ENCODE measurements around the gene CLEC20A. TPM values are rescaled to one million over a fixed set of nuclear protein-coding genes. Genes with fewer than 3 reads are reported as not detected.

The CLEC20A gene
- total RNA-seq, 4 donors from 2014 or later, result not detected

DNA sequence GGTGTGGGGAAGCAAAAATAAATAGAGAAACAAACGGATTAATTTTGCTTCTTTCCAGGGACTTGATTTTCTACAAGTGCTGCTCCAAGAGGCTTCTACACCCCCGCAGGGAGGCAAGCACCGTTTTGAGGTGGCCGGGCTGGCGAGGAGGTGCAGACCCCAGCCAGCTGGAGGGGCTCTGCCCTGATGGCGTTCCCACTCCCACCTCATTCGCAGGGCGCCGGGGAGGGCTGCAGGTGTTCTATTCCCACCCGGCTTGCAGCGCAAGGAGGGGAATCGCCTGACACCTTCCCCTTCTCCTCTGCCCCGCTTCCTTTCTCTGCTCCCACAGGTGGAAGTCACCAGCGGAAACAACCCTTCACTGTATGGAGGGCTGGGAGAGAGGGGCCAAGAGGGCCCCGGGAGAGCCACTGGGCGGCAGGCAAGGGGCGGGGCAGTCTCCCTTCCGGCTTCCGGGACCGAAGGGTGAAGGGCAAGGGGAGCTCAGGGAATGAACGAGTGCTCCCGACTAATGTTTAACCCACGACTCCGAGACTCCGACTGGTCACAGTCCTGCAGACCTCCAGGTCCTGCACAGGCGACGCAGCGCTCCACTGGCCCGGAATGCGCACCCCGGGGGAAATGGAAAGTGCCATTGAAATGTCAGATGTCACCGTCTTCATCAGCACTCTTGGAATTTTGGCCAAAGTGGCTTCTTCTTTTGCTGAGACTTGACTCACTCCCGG, 45.2 kb upstream of the CLEC20A start:
- peaks cover 0 to 35% (median 4%) of the 10 kb centered on the region in 3 donors for H3K4me1 ChIP-seq
- H3K4me3 ChIP-seq, result peak overlapping the region; percentile 63 to 67
- WGBS, 2 donors (ENCODE audit: low coverage in 1 of 2), result 9 to 13% methylated on average over 9 to 18 of the region's 33 CpGs
- peak; percentile 32 for ATAC-seq
- H3K27me3 ChIP-seq, result no peaks in the 10 kb centered on the region
- TF ChIP-seq, protein P1, sequence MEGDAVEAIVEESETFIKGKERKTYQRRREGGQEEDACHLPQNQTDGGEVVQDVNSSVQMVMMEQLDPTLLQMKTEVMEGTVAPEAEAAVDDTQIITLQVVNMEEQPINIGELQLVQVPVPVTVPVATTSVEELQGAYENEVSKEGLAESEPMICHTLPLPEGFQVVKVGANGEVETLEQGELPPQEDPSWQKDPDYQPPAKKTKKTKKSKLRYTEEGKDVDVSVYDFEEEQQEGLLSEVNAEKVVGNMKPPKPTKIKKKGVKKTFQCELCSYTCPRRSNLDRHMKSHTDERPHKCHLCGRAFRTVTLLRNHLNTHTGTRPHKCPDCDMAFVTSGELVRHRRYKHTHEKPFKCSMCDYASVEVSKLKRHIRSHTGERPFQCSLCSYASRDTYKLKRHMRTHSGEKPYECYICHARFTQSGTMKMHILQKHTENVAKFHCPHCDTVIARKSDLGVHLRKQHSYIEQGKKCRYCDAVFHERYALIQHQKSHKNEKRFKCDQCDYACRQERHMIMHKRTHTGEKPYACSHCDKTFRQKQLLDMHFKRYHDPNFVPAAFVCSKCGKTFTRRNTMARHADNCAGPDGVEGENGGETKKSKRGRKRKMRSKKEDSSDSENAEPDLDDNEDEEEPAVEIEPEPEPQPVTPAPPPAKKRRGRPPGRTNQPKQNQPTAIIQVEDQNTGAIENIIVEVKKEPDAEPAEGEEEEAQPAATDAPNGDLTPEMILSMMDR (IDR thresholded peaks at IDR 0.05), result no peak
- TF ChIP-seq POLR2AphosphoS5 (IDR thresholded peaks at IDR 0.05) (no peak), POLR2A (IDR thresholded peaks at IDR 0.05) (no peak), EP300 (IDR thresholded peaks at IDR 0.05) (no peak)
- H3K36me3 ChIP-seq, result peaks cover 0 to 7% of the 10 kb centered on the region in 2 donors
- no peaks in the 10 kb centered on the region for H3K9me3 ChIP-seq
- peak overlapping the region in 3 of 4 donors; percentile 80 to 86 (median 84) for H3K27ac ChIP-seq

DNA sequence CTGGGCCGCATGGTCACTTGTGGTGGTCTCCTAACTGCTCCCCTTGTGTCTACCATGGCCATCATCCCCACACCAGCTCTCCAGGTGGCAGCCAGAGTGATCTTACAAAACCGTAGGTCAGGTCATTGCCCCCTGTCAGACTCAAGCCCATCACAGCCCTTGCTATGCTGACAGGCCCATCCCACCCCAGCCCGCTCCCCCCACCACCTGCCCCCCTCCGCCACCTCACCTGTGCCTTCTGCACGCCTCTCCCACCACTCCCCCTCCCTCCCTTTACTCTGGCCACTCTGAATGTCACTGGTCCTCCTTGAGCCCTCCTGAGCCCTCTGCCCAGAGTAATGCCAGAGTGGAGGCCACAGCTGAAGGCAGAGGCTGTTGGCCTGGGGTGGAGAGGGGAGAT, 44.6 kb upstream of the CLEC20A start:
- Histone ChIP-seq H3K27ac (peak overlapping the region in 1 of 4 donors; percentile 86), H3K4me3 (peak overlapping the region in 1 of 2 donors; percentile 67), H3K4me1 (peaks cover 0 to 35% (median 4%) of the 10 kb centered on the region in 3 donors), H3K9me3 (no peaks in the 10 kb centered on the region), H3K36me3 (peaks cover 0 to 4% of the 10 kb centered on the region in 2 donors), H3K27me3 (no peaks in the 10 kb centered on the region)
- no peak for TF ChIP-seq POLR2AphosphoS5 (IDR thresholded peaks at IDR 0.05)
- TF ChIP-seq EP300 (IDR thresholded peaks at IDR 0.05), result no peak
- no peak for ATAC-seq
- WGBS, 2 donors (ENCODE audit: low coverage in 1 of 2), result 91% methylated on average over 3 of the region's 5 CpGs; no CpG with 5 or more reads in 1 of the 2 donors

DNA sequence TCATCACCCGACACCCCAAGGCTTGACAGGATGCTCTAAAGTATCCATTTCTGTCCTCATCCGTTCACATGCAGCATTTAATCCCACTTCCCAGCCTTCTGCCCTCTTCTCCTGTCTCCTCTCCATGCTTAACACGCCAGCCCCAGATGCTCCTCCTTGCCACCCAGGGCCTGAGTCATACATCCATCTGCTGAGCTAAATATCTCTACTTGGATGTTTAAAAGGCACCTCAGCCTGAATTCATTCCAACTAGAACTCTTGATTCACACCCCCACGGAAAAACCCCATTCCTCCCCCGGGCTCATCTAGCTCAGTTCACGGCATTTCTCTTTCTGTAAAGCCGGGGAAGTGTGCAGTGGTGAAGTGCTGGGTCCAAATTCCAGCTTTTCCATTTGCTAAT, 43.9 kb upstream of the CLEC20A start:
- H3K36me3 ChIP-seq, result peaks cover 0 to 3% of the 10 kb centered on the region in 2 donors
- H3K4me3 ChIP-seq, result no peak overlapping the region
- no peaks in the 10 kb centered on the region for H3K27me3 ChIP-seq
- H3K27ac ChIP-seq, result no peak overlapping the region
- TF ChIP-seq, protein P1 (IDR thresholded peaks at IDR 0.05), result no peak
- no peak for TF ChIP-seq POLR2AphosphoS5 (IDR thresholded peaks at IDR 0.05)
- TF ChIP-seq POLR2A (IDR thresholded peaks at IDR 0.05), result no peak
- TF ChIP-seq EP300 (IDR thresholded peaks at IDR 0.05), result no peak
- ATAC-seq, result no peak
- no peaks in the 10 kb centered on the region for H3K9me3 ChIP-seq
- WGBS, 2 donors (ENCODE audit: low coverage in 1 of 2), result 43 to 47% methylated on average over 7 of the region's 7 CpGs
- peaks cover 0 to 35% (median 4%) of the 10 kb centered on the region in 3 donors for H3K4me1 ChIP-seq

DNA sequence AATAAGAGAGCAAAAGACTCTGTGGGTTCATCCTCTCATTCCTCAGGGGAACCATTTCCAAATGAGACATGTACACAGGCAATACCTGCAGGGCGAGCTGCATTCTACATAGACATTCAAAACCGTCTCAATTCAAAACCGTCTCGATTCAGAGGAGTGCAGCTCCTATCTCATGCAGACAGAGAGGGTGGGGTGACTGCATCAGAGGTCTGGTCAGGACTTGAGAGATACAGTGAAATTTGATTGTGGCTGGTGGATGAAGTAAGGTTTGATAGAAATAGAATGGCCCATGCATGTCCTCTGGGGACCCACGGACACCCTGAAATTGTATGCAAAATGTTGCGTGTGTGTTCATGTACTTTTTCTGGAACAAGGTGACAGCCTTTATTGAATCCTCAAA, 43.4 kb upstream of the CLEC20A start:
- WGBS, 2 donors (ENCODE audit: low coverage in 1 of 2), result 60 to 76% methylated on average over 1 to 6 of the region's 6 CpGs
- H3K27me3 ChIP-seq, result no peaks in the 10 kb centered on the region
- H3K27ac ChIP-seq, result no peak overlapping the region
- no peak for ATAC-seq
- TF ChIP-seq EP300 (IDR thresholded peaks at IDR 0.05), result no peak
- TF ChIP-seq POLR2A (IDR thresholded peaks at IDR 0.05), result no peak
- TF ChIP-seq, protein P1 (IDR thresholded peaks at IDR 0.05), result no peak
- no peak for TF ChIP-seq POLR2AphosphoS5 (IDR thresholded peaks at IDR 0.05)
- H3K4me1 ChIP-seq, result peaks cover 0 to 32% (median 4%) of the 10 kb centered on the region in 3 donors
- no peaks in the 10 kb centered on the region for H3K9me3 ChIP-seq
- no peaks in the 10 kb centered on the region for H3K36me3 ChIP-seq
- no peak overlapping the region for H3K4me3 ChIP-seq

- H3K27me3 ChIP-seq, result no peaks in the 10 kb centered on the region
- no peak overlapping the region for H3K27ac ChIP-seq
- H3K9me3 ChIP-seq, result no peaks in the 10 kb centered on the region
- H3K4me3 ChIP-seq, result no peak overlapping the region
- 81 to 82% methylated on average over 3 to 7 of the region's 7 CpGs for WGBS, 2 donors (ENCODE audit: low coverage in 1 of 2)
- no peak for ATAC-seq
- peaks cover 0 to 25% (median 4%) of the 10 kb centered on the region in 3 donors for H3K4me1 ChIP-seq
- H3K36me3 ChIP-seq, result no peaks in the 10 kb centered on the region
- TF ChIP-seq POLR2AphosphoS5 (IDR thresholded peaks at IDR 0.05) (no peak), POLR2A (IDR thresholded peaks at IDR 0.05) (no peak), EP300 (IDR thresholded peaks at IDR 0.05) (no peak)
- TF ChIP-seq, protein P1 (IDR thresholded peaks at IDR 0.05), result no peak
Observed at GRCh38 chr1:178539291-178539690, 42.5 kb upstream of the CLEC20A start.
